Stimulated activated naive CD8-positive, alpha-beta T cell treated with anti-CD3 and anti-CD28 coated beads, Interleukin-15, Interleukin-2, amounts not matched to agents 100 U/mL and 50 U/mL, for 24 hours (primary cell): ENCODE measurements around the gene RUFY2.

Experiments
- ATAC-seq: fragments of 150-1000 bp; cut with Tn5 transposase; one replicate; pipeline ENCODE4 v1.10.0; 2021
- DNase-seq: peaks from one replicate; pipeline ENCODE4 v3.0.0; 2021

RUFY2 gene

DNA sequence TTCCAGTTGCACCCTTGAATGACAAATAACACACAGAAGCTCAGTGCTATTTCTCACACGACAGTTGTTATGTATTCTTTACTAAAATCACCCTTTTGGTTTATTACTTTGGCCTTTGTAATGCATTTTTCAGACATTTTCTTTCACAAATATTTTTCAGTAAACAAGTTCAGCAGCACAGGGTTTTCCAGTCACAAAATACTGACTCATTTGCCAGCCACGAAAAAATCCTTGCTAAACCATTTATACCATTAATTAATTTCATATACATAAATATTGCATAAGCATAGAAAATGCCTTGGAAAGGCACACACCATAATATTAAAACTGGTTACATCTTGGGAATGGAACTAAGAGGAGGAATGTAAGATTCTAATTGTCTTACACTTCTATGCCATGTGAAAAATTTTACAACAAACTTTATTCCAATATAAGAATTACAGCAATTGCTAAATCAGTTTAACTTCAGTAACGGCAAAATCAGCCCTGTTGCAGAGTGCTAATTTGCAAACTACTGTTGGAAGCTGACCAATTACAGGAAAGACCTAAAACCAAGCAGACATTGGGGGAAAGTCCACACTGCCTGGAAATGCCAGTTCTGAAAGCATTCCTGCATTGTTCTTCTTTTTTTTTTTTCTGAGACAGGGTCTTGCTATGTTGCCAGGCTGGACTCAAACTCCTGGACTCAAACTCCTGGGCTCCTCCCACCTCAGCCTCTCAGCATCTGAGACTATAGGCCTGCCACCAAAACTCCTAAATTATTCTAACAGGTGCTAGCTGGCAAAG, 42.8 kb downstream of the RUFY2 start:
- DNase-seq: no peak

DNA sequence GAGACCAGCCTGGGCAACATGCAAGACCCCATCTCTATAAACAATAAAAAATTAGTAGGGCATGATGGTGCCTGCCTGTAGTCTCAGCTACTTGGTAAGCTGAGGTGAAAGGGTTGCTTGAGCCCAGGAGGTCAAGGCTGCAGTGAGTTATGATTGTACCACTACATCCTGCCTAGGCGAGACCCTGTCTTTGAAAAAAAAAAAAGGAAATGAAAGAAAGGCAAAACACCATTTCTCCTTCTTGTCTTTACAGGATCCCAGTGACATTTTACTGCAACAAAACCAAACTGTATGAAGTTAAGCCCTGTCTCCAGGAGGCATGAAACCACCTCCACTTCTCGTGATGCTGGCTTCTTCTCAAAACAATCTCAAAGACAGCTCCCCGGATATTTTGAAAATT, 44.5 kb downstream of the RUFY2 start:
- ATAC-seq (no peak), DNase-seq (no peak)

More for the DNA sequence above, 42.8 kb downstream of the RUFY2 start:
- ATAC-seq: no peak

DNA sequence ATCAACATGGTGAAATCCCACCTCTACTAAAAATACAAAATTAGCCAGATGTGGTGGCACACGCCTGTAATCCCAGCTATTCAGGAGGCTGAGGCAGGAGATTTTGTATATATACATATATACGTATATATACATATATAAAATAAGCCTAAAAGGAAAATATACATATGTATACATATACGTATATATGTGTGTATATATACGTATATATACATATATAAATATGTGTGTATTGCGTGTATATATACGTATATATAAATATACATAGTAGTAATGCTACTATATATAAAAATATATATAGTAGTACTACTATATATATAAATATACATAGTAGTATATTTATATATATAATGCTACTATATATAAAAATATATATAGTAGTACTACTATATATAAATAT, 47.9 kb downstream of the RUFY2 start:
- ATAC-seq (no peak), DNase-seq (no peak)

DNA sequence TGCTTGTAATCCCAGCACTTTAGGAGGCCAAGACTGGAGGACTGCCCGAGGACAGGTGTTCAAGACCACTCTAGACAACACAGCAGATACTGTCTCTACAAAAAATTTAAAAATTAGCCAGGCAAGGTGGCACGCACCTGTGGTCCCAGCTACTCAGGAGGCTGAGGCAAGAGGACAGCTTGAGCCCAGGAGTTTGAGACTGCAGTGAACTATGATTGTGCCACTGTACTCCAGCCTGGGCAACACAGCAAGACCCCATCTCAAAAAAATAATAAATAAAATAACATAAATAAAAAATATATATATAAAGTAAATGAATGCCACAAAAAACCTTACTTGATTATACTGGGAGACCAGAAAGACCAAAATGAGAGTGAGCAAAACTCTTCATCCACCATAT, 53.5 kb downstream of the RUFY2 start:
- no peak for ATAC-seq
- DNase-seq: no peak

DNA sequence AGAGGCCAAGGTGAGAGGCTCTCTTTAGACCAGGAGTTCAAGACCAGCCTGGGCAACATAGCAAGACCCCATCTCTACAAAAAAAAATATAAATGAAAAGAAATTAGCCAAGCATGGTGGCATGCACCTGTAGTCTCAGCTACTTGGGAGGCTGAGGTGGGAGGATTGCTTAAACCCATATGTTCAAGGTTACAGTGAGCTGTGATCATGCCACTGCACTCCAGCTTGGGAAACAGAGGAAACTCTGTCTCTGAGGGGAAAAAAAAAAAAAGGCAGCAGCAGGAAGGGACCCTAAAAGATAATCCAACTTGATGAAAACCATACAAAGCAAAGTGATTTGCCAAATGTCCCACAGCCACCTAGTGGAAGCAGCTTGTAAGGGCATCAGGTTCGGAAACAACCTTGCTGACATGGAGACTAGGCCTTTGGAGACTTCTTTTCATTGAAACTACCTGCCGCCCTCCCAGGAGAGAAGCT, 58.8 kb downstream of the RUFY2 start:
- peak; percentile 42 for DNase-seq
- peak; percentile 59 for ATAC-seq

DNA sequence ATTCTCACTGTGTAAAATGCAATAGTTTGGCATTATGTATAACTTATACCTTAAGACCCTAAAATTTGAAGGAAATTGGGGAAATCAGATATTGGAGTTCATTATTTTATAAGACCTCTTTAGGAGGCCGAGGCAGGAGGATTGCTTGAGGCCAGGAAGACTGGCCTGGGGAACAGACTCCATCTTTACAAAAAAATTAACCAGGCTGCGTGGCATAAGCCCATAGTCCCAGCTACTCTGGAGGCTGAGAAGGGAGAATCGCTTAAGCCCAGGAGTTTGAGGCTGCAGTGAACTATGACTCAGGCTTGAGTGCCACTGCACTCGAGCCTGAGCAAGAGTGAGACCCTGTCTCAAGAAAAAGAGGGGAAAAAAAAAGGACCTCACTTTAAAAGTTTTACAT, 60.3 kb downstream of the RUFY2 start:
- no peak for DNase-seq
- ATAC-seq: no peak

DNA sequence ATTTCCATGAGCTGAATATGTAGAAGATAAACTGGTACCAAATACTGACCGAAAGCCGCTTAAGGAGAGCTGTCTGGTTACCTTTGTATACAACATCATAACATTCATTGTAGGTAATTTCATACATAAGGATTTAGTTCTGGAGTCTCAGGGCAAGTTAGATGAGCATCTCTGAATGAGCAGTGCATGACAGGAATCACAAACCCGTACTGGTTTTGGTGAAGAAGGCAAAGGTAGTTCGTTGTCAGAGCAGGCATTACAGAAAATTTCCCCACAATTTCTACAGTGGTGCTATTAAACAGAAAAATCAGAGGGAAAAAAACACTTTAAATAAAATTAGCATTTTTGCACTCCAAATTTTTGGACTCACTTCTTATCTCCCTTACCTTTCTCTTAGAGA, 61.5 kb downstream of the RUFY2 start:
- ATAC-seq (no peak), DNase-seq (no peak)

DNA sequence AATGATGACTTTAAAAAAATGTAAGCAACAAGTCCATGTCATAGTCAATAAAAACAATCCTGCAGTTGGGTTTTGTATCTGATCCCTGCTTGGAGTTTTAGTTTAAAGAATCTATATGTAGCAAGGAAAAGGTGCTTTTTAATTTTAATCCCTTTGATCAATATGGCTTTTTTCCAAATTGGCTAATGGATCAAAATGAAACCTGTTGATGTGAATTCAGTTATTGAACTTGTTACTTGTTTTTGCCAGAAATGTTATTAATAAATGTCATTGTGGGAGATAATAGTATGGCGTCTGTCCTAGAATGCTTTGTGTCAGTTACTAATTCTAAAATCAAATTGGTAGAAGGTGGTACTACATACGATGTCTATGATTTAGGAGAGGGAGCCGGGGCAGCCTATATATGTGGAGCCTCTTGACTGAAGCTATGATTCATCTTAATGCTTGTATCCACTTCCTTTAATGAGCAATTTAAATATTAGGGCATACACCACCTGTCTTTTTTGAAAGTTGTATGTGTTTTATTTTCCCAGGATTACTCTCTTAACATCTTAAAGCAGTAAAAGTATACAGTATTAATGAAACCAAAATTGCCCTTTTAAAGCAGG, 64.1 kb downstream of the RUFY2 start:
- ATAC-seq (no peak), DNase-seq (no peak)

DNA sequence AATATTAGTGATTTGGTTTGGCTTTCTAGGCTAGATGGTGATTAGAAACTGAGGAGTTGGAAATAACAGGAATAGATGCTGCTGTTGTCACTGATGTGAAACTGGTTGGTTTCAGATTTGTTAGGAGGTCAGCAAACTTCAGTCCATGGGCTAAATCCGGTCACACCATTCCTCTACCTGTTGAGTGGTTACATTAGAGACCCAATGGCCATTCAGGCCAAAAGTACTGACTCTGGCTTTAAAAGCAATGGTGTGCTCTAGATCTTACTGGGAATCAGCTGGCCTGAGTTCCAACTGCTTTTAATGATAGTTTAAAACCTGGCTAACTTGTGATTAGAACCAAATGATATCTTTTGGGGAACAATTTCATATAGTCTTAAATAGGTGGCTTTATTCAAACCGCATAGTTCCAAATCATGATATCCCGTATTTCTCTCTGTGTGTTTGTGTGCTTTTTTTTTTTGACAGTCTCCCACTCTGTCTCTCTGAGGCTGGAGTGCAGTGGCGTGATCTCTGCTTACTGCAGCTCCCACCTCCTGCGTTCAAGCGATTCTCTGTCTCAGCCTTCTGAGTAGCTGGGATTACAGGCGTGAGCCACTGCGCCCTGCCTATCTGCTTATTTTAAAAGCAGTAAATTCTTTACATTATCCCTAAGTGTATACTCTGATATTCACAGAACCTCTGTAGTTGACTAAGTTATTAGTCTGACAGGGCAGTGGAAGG, 66.6 kb downstream of the RUFY2 start:
- ATAC-seq: no peak
- no peak for DNase-seq

DNA sequence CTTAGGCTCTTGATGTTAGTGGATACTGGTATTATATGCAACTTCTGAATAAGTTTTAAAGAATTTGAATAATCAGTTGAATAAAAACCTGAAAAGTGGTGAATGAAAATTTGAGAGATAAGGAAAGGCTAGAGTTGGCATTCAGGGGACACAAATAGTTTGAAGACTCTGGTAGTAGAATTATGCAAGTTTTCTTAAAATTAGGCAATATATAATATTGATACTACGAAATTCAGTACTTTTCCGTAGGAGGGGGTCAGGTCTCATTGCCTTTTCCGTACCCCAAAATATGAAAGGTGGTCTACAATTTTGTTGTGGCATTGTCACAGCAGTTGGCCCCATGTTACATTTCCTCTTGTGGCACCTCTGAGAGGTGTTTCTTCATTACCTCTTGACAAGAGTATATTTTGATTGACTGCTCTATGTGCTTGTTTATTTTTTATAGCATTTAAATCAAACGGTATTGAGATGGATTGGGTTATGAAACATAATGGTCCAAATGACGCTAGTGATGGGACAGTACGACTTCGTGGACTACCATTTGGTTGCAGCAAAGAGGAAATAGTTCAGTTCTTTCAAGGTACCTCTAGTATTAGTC, 70.2 kb downstream of the RUFY2 start:
- no peak for ATAC-seq

DNA sequence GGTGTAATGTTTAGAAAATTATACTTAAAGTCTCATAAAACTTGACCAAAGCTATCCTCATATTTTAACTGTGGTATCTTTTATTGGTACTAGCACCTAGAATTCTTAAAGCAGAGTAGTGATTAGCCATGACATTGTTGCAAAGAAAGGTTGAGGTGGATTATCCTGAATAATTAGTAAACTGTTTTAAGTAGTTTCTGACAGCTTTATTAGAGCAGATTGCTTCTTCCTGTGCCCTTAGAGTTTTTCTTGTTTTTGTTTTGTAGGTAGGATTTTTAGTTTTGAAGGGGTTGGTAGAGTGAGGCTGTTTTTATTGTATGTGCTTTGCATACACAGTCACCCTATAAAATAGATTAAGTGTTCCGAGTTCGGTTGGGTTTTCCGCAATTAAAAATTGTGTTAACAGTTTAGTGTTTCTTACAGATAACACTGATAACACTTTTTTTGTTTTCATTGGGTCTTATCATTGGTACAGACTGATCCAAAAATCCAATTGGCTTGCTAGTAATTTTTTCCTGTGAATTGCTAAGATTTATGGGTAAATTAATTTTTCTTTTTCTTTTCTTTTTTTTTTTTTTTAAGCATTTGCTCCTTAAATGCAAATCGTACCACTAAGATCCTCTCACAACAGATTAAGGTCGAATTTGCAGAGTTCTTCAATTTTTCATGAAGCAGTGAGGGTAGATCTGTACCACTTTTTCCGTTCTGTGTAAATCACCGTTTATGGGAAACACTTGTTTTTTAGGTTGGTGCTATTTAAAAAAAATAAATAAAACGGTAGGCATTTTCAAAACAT, 72.2 kb downstream of the RUFY2 start:
- ATAC-seq: no peak
- no peak for DNase-seq

More for the DNA sequence above, 70.2 kb downstream of the RUFY2 start:
- DNase-seq: no peak

DNA sequence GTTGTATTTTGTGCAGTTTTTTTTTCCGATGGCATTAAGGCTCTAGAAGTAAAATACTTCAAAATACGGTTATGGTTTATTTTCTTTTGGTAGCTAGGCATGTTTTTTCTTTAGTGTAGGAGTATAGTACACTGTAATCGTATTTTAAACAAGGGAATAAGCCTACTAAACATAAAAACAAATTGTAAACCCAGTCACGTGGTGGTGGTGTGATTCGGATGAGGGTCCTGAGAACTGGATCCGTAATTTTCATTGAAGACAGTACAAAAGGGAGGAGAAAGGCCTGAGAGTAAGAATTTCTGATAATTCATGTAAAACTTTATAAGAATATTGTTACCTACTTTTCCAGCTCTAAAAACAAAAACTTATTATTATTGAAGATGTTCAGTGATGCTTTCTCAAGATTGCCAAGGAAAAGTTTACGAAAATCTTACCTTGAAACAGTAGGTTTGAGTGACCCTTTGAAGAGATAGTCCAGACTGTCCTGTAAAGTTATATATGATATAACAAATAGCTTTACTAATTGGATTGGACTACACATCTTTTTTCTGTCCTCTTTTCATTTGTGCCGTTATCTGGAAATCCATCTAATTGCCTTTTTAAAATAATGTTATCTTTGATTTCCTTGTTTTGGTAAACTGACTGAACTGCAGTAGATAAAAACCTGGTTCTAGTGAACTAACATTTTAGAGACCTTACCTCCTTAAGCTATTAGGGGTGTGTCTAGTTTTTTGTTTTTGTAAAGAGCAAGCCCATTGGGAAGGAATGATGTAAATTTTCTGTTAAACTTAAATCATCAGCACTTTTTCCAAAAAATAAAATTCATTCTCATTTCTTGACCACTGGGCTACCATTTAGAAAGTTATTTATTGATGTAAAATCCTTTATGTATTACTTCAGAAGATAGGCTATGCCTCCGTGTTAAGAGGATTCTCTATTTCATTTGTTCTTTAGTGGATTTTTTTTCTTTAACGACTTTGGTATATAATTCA, 73.3 kb downstream of the RUFY2 start:
- DNase-seq (no peak), ATAC-seq (no peak)

DNA sequence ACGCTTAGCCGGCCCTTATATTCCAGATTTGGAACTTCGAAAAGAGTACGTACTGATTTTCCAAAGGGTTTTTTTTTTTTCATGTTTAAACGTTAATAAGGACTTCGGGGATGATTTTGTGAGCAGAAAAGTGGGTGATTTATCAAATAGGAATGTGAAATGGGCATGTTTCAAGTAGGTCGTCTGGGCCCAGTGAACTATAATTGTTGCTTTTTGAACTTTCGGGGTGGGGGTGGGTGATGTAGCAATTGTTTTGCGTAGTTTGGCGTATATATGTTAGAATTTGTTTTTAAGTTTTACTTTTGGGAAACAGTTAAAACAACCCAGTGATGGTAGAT, 74.0 kb downstream of the RUFY2 start:
- DNase-seq: no peak
- no peak for ATAC-seq

DNA sequence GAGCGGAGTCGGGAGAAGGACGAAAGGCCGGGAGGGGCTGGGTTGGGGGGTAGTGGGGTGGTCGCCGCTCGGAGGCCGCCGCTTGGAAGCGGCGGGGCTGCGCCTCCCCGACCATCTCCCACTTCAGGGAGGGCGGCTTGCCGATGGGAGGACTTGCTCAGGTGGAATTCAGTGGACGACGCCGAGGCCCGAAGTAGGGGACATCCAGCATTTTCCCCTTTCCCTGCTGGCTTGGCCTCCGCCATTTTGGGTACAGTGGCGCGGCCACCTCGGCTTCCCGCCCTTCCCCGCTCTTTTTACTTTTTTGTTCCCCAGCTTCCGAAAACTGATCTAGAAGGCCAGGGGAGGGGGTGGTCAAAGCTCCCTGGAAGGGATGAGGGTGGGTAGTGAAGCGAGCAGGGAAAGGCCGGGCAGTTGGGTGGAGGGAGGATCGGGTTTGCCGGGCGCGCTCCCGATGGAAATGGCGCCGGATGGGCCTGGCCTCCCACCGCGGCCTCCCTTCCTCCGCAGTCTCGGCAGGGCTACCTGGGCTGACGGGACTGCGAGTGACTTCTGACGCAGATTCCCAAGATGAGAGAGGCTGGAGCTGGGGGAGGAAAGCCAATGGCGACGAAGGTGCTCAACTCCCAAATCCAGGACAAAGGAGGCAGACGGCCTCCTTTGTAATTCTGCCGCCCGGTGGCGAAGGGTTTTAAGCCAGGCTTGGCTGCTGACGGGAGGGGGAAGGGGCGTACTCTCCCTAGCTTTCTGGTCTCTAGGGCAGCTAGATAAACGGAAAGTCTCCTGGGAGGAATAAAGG, 74.6 kb downstream of the RUFY2 start, which contains the start of gene PBLD:
Gene PBLD, minus strand, starts transcription at position 670 of the 799 bp plus-strand sequence. CDS start 26,084 bp downstream, outside the sequence.
- ATAC-seq: peak; percentile 26
- DNase-seq: peak; percentile 69

DNA sequence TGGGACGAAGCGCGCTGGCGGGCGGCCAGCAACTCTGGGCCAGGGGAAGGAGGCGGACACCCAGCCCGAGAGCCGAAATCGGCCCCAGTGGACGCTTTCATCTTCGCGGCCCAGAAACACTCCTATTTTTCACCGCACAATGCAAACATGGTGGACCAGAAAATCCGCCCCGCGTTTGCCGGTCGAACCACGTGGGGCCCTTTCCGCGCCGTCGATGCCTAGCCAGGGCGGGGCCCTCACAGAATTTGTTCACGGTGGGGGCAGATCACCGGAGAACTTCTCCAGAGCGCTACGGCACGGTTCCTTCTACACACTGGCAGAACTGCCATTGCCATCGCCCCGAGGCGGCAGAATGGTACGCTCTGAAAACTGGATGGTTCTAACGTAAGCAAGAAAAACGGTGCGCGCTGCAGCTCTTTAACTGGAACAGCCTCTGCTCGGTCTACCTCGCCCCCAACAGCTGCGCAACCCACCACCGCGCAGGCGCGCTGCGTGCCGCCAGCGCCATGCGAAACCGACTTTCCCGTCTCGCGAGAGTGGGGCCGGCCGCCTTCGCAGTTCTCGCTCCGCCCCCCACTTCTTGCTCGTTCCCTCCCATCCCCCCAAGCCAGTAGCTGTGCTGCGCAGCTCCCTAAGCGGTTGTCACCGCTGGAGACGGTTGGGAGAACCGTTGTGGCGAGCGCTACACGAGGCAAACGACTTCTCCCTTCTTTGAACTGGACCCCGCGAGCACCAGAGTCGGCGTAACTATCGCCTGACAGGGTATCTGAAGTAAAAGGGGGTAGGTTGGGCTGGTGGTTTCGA, 75.4 kb downstream of the RUFY2 start, which contains the start of gene HNRNPH3:
Gene HNRNPH3, plus strand, starts transcription at position 610 of the 804 bp plus-strand sequence. CDS start 5,158 bp downstream, outside the sequence.
- ATAC-seq: peak; percentile 87
- DNase-seq: peak; percentile 99

DNA sequence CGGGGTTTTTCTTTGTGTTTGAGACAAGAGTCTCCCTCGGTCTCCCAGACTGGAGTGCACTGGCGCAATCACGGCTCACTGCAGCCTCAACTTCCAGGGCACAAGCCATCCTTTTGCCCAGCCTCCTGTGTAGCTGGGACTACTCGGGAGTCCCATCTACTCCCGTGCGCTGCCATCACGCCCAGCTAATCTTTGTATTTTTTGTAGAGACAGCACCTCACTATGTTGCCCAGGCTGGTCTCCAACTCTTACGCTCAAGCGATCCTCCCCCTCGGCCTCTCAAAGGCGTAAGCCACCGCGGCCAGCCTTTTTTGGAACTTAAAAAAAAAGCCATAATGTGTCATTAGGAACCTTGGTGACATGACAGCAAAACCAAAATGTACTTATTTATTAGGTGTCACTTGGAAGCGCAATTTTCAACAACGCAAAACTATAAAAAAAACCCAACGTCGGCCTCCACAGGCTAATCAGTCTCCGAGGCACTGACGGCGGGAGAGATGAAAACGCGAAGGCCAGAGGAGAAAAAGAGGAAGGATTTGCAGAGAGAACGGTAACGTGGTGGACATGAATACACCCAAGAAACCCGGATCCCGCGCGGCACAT, 76.1 kb downstream of the RUFY2 start:
- DNase-seq (peak; percentile 19), ATAC-seq (no peak)

DNA sequence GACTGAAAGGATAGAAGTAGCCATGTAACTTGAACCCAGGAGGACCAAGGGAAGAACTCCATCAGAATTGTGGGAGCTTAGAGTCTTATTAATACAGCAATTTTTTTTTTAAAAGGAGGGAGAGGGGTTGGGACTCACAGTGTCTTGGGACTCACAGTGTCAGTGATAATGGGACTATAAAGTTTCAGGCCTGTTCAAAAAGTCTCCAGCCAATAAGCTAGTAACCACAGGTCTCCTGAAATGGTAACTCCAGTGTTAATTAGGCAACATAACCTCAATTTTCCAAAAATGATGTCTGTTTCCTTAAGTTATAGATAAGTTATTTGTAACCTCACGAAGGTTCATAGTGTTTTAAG, 77.6 kb downstream of the RUFY2 start:
- DNase-seq: no peak
- ATAC-seq: no peak
